HCT116 (cell line): ENCODE results near the gene CIC. TPM values are rescaled to one million over a fixed set of nuclear protein-coding genes. Genes with fewer than 3 reads are reported as not detected.

Experiments
- ATAC-seq: fragments of 200-7000 bp; cut with Tn5 transposase; 2 replicates; pipeline ENCODE4 v1.9.1; 2020; ENCODE audit warnings: mild to moderate bottlenecking, moderate library complexity
- BruUV-seq: library from RNA; stranded (reverse); fragments of 400-500 nt; replicated peaks from 2 replicates; lab custom pipeline; 2021; lab: Mats Ljungman, UMichigan
- CTCF ChIA-PET: fragments of 300-600 bp; sonication (Branson Sonifier 250); formaldehyde crosslinking; loops from one replicate; lab custom pipeline; 2021; ENCODE audit warnings: antibody characterized with exemption; lab: Charles Lee
- POLR2A ChIA-PET: fragments of 300-600, 350-600 bp; sonication (Branson Sonifier 250); formaldehyde crosslinking; loops from one replicate; lab custom pipeline; 2021; ENCODE audit warnings: antibody characterized with exemption; lab: Charles Lee
- RAD21 ChIA-PET, 2 experiments: fragments of 300-600 bp; sonication (Branson Sonifier 250); formaldehyde crosslinking; loops; one replicate each; lab custom pipeline; 2023; ENCODE audit warnings: low total read pairs in 2 of 2; ENCODE audit not compliant: uncharacterized antibody in 2 of 2, unreplicated experiment in 2 of 2, low non-redundant PET in 1 of 2; lab: Charles Lee
- DNase-seq: peaks from one replicate; pipeline ENCODE4 v3.0.0-alpha.2; 2010; ENCODE audit warnings: low read depth, low spot score
- H2AFZ ChIP-seq: fragments of 200-600 bp; shearing (Covaris generic), sonication (generic); 2 replicates; pipeline ENCODE4 v1.6.1; 2017; ENCODE audit warnings: low read depth, mixed run types, mixed read lengths, antibody characterized with exemption, low read length; ENCODE audit not compliant: poor library complexity, severe bottlenecking
- H3K27ac ChIP-seq: 2 replicates; pipeline ENCODE4 v1.5.1; 2012; ENCODE audit warnings: low read depth, low read length
- H3K27me3 ChIP-seq: fragments of 200-600 bp; sonication (generic); 2 replicates; pipeline ENCODE4 v1.6.1; 2016; ENCODE audit warnings: mixed run types, low read length, mixed read lengths; ENCODE audit not compliant: insufficient read depth
- H3K36me3 ChIP-seq, 2 experiments: fragments of 200-500 bp in 1 of 2; fragments of 200-600 bp in 1 of 2; sonication (Bioruptor generic) in 1 of 2; sonication (generic) in 1 of 2; 2 replicates each; pipeline versions ENCODE4 v1.5.1 to v1.6.1; 2014 to 2016; ENCODE audit warnings: low read length in 2 of 2, inconsistent platforms in 1 of 2, mixed read lengths in 1 of 2, mixed run types in 1 of 2; ENCODE audit not compliant: insufficient read depth in 2 of 2, control insufficient read depth in 1 of 2
- H3K4me1 ChIP-seq, 2 experiments: fragments of 200-600 bp in 1 of 2; sonication (generic) in 1 of 2; 2 replicates each; pipeline versions ENCODE4 v1.5.1 to v1.6.1; 2012 to 2017; ENCODE audit warnings: low read length in 2 of 2, inconsistent platforms in 1 of 2, mild to moderate bottlenecking in 1 of 2, mixed read lengths in 1 of 2, mixed run types in 1 of 2, moderate library complexity in 1 of 2; ENCODE audit not compliant: insufficient read depth in 2 of 2, control insufficient read depth in 1 of 2
- H3K4me2 ChIP-seq: fragments of 200-600 bp; sonication (generic); 2 replicates; pipeline ENCODE4 v1.6.1; 2017; ENCODE audit warnings: mixed run types, low read length, mixed read lengths
- H3K4me3 ChIP-seq, 2 experiments: fragments of 200-600 bp in 1 of 2; sonication (generic) in 1 of 2; replicated peaks in 1 of 2; 2 replicates each; pipeline ENCODE4 v1.5.1; 2011 to 2016; ENCODE audit warnings: low read length in 2 of 2, control low read depth in 1 of 2, low read depth in 1 of 2, mild to moderate bottlenecking in 1 of 2, mixed read lengths in 1 of 2, mixed run types in 1 of 2
- H3K79me2 ChIP-seq: fragments of 200-600 bp; sonication (generic); 2 replicates; pipeline ENCODE4 v1.6.1; 2017; ENCODE audit warnings: mild to moderate bottlenecking, mixed run types, low read length, moderate library complexity, mixed read lengths; ENCODE audit not compliant: insufficient read depth
- H3K9ac ChIP-seq: fragments of 200-600 bp; sonication (generic); 2 replicates; pipeline ENCODE4 v1.6.1; 2016; ENCODE audit warnings: low read length, mixed read lengths
- H3K9me2 ChIP-seq: fragments of 200-600 bp; sonication (generic), shearing (Covaris generic); 2 replicates; pipeline ENCODE4 v1.6.1; 2017; ENCODE audit warnings: mixed run types, mild to moderate bottlenecking, moderate library complexity; ENCODE audit not compliant: insufficient read depth
- H3K9me3 ChIP-seq, 2 experiments: fragments of 200-500 bp in 1 of 2; fragments of 200-600 bp in 1 of 2; sonication (Bioruptor generic) in 1 of 2; sonication (generic) in 1 of 2; 2 replicates each; pipeline ENCODE4 v1.6.1; 2014 to 2017; ENCODE audit warnings: low read length in 2 of 2, mixed read lengths in 2 of 2, inconsistent platforms in 1 of 2, low read depth in 1 of 2, mild to moderate bottlenecking in 1 of 2, mixed run types in 1 of 2, moderate library complexity in 1 of 2; ENCODE audit not compliant: control insufficient read depth in 1 of 2, insufficient read depth in 1 of 2
- H4K20me1 ChIP-seq: fragments of 200-600 bp; sonication (generic), shearing (Covaris generic); 2 replicates; pipeline ENCODE4 v1.6.1; 2017; ENCODE audit warnings: mixed run types, mild to moderate bottlenecking, moderate library complexity; ENCODE audit not compliant: insufficient read depth
- EGR1 ChIP-seq: IDR thresholded peaks from 2 replicates; pipeline ENCODE4 v1.6.1; 2012; ENCODE audit warnings: low read depth
- POLR2A ChIP-seq: IDR thresholded peaks from 2 replicates; pipeline ENCODE4 v1.7.0; 2011; ENCODE audit warnings: borderline replicate concordance; ENCODE audit not compliant: insufficient read depth, insufficient read length; ENCODE audit errors: extremely low read depth
- POLR2AphosphoS5 ChIP-seq: IDR thresholded peaks from 2 replicates; pipeline ENCODE4 v1.6.1; 2011; ENCODE audit warnings: mild to moderate bottlenecking, low read depth, low read length, moderate library complexity
- intact Hi-C: fragments of 100-400 bp; cut with micrococcal nuclease; formaldehyde crosslinking; loops from 2 replicates; pipeline ENCODE4 v1.10.0; 2022
- total RNA-seq: library from RNA; stranded (reverse); gene quantifications from one replicate; pipeline ENCODE4 v1.2.1, GENCODE V29; 2021; ENCODE audit not compliant: unreplicated experiment
- TF ChIP-seq, protein P1 (sequence below): IDR thresholded peaks from 2 replicates; pipeline ENCODE4 v1.6.1; 2012; ENCODE audit warnings: low read depth

The CIC gene
- total RNA-seq, 1 experiment from 2014 or later, result 52.0 TPM

DNA sequence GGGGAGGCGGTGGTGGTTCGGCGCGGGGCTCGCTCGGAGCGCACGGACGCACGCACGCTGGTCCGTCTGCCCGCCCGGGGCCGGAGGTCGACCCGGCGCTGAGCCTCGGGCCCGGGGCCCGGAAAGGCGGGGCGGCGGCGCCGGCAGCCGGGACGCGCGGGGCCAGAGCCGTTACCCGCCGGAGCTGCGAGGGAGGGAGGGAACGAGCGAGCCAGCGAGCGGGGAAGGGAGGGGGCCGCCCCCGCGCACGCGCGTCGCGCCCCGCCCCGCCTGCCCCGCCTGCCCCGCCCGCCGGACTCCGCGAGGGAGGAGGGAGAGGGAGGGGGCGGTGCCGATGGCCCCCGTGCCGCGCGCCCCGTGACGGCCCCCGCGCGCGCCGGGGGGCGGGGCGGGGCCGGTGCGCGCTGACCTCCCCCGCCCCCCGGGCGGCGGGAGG lies 15.0 kb downstream of the CIC start:
- DNase-seq, result no peak
- H3K9ac ChIP-seq, result peak overlapping the region; percentile 46; the same call in 1 of the 2 replicates
- H3K27ac ChIP-seq, result peak overlapping the region; percentile 82
- no peaks in the 10 kb centered on the region for H4K20me1 ChIP-seq
- TF ChIP-seq, protein P1, sequence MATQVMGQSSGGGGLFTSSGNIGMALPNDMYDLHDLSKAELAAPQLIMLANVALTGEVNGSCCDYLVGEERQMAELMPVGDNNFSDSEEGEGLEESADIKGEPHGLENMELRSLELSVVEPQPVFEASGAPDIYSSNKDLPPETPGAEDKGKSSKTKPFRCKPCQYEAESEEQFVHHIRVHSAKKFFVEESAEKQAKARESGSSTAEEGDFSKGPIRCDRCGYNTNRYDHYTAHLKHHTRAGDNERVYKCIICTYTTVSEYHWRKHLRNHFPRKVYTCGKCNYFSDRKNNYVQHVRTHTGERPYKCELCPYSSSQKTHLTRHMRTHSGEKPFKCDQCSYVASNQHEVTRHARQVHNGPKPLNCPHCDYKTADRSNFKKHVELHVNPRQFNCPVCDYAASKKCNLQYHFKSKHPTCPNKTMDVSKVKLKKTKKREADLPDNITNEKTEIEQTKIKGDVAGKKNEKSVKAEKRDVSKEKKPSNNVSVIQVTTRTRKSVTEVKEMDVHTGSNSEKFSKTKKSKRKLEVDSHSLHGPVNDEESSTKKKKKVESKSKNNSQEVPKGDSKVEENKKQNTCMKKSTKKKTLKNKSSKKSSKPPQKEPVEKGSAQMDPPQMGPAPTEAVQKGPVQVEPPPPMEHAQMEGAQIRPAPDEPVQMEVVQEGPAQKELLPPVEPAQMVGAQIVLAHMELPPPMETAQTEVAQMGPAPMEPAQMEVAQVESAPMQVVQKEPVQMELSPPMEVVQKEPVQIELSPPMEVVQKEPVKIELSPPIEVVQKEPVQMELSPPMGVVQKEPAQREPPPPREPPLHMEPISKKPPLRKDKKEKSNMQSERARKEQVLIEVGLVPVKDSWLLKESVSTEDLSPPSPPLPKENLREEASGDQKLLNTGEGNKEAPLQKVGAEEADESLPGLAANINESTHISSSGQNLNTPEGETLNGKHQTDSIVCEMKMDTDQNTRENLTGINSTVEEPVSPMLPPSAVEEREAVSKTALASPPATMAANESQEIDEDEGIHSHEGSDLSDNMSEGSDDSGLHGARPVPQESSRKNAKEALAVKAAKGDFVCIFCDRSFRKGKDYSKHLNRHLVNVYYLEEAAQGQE, result no peak
- TF ChIP-seq EGR1 (no peak), POLR2AphosphoS5 (no peak; the same call in 1 of the 2 replicates), POLR2A (peak; percentile 7)
- TF ChIP-seq, all 23 proteins: peak for 1
- Histone ChIP-seq H3K79me2 (peaks cover 18% of the 10 kb centered on the region; the same call in 1 of the 2 replicates), H3K36me3 (peaks cover 9 to 10% of the 10 kb centered on the region in 2 experiments), H3K4me1 (peaks cover 34 to 62% of the 10 kb centered on the region in 2 experiments), H3K4me2 (peak overlapping the region; percentile 22; the same call in 1 of the 2 replicates), H3K9me3 (no peaks in the 10 kb centered on the region), H3K27me3 (no peaks in the 10 kb centered on the region), H3K9me2 (no peaks in the 10 kb centered on the region), H2AFZ (no peak overlapping the region), H3K4me3 (peak overlapping the region; percentile 17 to 32; a peak in 2 of 4 replicates)
- ATAC-seq, result peak; percentile 40
- intact Hi-C loops, result no loop called here
- no TSS peak for BruUV-seq
- POLR2A ChIA-PET, result no interaction called here
- RAD21 ChIA-PET, result interaction anchor here in 1 of 2 experiments (0.6 kb wide), 1 partner anchor 39 kb away, joined by 5 read pairs; no protein-coding TSS in a partner anchor
- CTCF ChIA-PET, result interaction anchor here (1.0 to 1.5 kb wide), 2 partner anchors 9 to 38 kb away, joined by 3 read pairs; no protein-coding TSS in a partner anchor
